Pancreas (tissue), 10 donors: Measurements from ENCODE around the gene RPS3. TPM values are rescaled to one million over a fixed set of nuclear protein-coding genes. Genes with fewer than 3 reads are reported as not detected.

Experiments used
- ATAC-seq, 4 donors: fragments of 200-7000 bp; cut with Tn5 transposase; one replicate each; pipeline versions ENCODE4 v1.8.0 to v1.9.1; 2020; ENCODE audit warnings: mild to moderate bottlenecking in 4 of 4, moderate library complexity in 4 of 4
- DNase-seq, 6 donors: peaks; one replicate each; pipeline ENCODE4 v3.0.0-alpha.2; 2020
- FAIRE-seq: peaks from 2 replicates; lab custom pipeline; 2012; peaks lifted over from hg19 to GRCh38; lab: Jason Lieb, UNC
- H3K27ac ChIP-seq, 4 donors: fragments of 200-600 bp; sonication (generic); 1 replicate in 3 of 4; 2 replicates in 1 of 4; pipeline versions ENCODE4 v1.5.0 to v1.8.0; 2020
- H3K27me3 ChIP-seq, 4 donors: fragments of 200-600 bp; one replicate each; pipeline ENCODE4 v1.8.0; 2021
- H3K36me3 ChIP-seq, 3 donors: fragments of 200-600 bp; sonication (generic) in 1 of 3; one replicate each; pipeline versions ENCODE4 v1.5.0 to v1.8.0; 2020 to 2021
- H3K4me1 ChIP-seq, 3 donors: fragments of 200-600 bp; one replicate each; pipeline ENCODE4 v1.8.0; 2021
- H3K4me3 ChIP-seq, 4 donors: fragments of 200-600 bp; sonication (generic) in 2 of 4; one replicate each; pipeline versions ENCODE4 v1.5.0 to v1.8.0; 2020 to 2021
- H3K9me3 ChIP-seq, 4 donors: fragments of 200-600 bp; one replicate each; pipeline ENCODE4 v1.8.0; 2021
- CTCF ChIP-seq, 4 donors: fragments of 200-600 bp; sonication (generic) in 3 of 4; IDR thresholded peaks; one replicate each; pipeline versions ENCODE4 v1.5.0 to v1.8.0; 2021; ENCODE audit warnings: antibody characterized with exemption in 4 of 4
- WGBS, 2 donors: extraction: QIAGEN DNeasy Blood & Tissue Kit; methylation state at CpG; one replicate each; pipeline ENCODE4 v1.1.7; 2013; 5-methylcytosine and 5-hydroxymethylcytosine counted together
- intact Hi-C, 3 donors: fragments of 100-400 bp; cut with DNase I; formaldehyde crosslinking; loops; one replicate each; pipeline versions ENCODE4 v1.11.1 to v1.14.2; 2022
- polyA plus RNA-seq, 2 donors: library from polyadenylated mRNA; stranded (reverse); fragments of 200-250 nt; gene quantifications; one replicate each; pipeline ENCODE4 v1.2.3, GENCODE V29; 2013
- total RNA-seq, 6 donors: library from RNA; stranded (reverse); fragmentation: NEBNext Ultra II Directional in 4 of 6; extraction: Animal tissue kit (Norgen Biotek cat#: 25700) in 4 of 6; gene quantifications; one replicate each; pipeline versions ENCODE4 v1.2.1 to v1.2.4, GENCODE V29; 2021 to 2023
- donor health status: healthy with polysubstance abuse.
- donor health status: DM: no; HTN: no; CAD: no; lungs with moderate emphysema.
- donor health status: DM: no; HTN: no; CAD: no.
- donor health status: control.
- donor health status: control.
- donor health status: Bipolar disorder and iron deficiency.
- donor health status: DM: yes; HTN: yes; CAD: no.
- donor health status: DM: no; HTN: no; CAD: no.
- donor health status: DM: no; HTN: no; CAD: no.
- donor health status: DM: yes; HTN: yes; CAD: no.

Gene RPS3
- total and polyA plus RNA-seq, 8 donors, result 824 to 1,938 (median 1,393) TPM

GRCh38 chr11:75431533-75432525, 32.5 kb downstream of the RPS3 start:
- DNase-seq (peak in 2 of 6 donors; percentile 39 to 40), ATAC-seq (no peak), FAIRE-seq (no peak)
- TF ChIP-seq CTCF (IDR thresholded peaks at IDR 0.05), result no peak
- Histone ChIP-seq H3K4me3 (no peak overlapping the region), H3K36me3 (no peaks in the 10 kb centered on the region), H3K27me3 (no peaks in the 10 kb centered on the region), H3K27ac (no peak overlapping the region), H3K9me3 (no peaks in the 10 kb centered on the region), H3K4me1 (peaks cover 3 to 7% (median 4%) of the 10 kb centered on the region in 3 donors)
- 51 to 60% methylated on average over 16 of the region's 16 CpGs for WGBS, 2 donors
- intact Hi-C loops, result no loop called here

GRCh38 chr11:75432911-75433321, 33.6 kb downstream of the RPS3 start, which contains the start of gene KLHL35:
Gene KLHL35, minus strand, starts transcription at chr11:75433203. Its CDS starts 2,574 bp downstream, at chr11:75430629.
- FAIRE-seq (no peak), DNase-seq (peak in 2 of 6 donors; percentile 42 to 52), ATAC-seq (no peak)
- no peaks in the 10 kb centered on the region for H3K9me3 ChIP-seq
- no peak for TF ChIP-seq CTCF (IDR thresholded peaks at IDR 0.05)
- intact Hi-C loops, result no loop called here
- no peaks in the 10 kb centered on the region for H3K36me3 ChIP-seq
- no peak within 1 kb of the TSS for H3K4me3 ChIP-seq
- 18 to 19% methylated on average over 14 of the region's 14 CpGs for WGBS, 2 donors
- H3K27ac ChIP-seq, result no peak within 1 kb of the TSS
- no peaks in the 10 kb centered on the region for H3K27me3 ChIP-seq
- H3K4me1 ChIP-seq, result peaks cover 3 to 4% (median 3%) of the 10 kb centered on the region in 3 donors

- WGBS, 2 donors, result 78 to 82% methylated on average over 6 of the region's 6 CpGs
- no peak for TF ChIP-seq CTCF (IDR thresholded peaks at IDR 0.05)
- no peaks in the 10 kb centered on the region for H3K36me3 ChIP-seq
- no peaks in the 10 kb centered on the region for H3K9me3 ChIP-seq
- peaks cover 3 to 4% (median 3%) of the 10 kb centered on the region in 3 donors for H3K4me1 ChIP-seq
- FAIRE-seq, result no peak
- H3K27me3 ChIP-seq, result no peaks in the 10 kb centered on the region
- DNase-seq, result peak in 2 of 6 donors; percentile 26 to 46
- intact Hi-C loops, result no loop called here
- H3K27ac ChIP-seq, result no peak overlapping the region
- H3K4me3 ChIP-seq, result no peak overlapping the region
- ATAC-seq, result no peak
Observed at GRCh38 chr11:75433443-75433842, 34.1 kb downstream of the RPS3 start.

GRCh38 chr11:75434051-75434450, 34.7 kb downstream of the RPS3 start:
- WGBS, 2 donors, result 88 to 89% methylated on average over 4 of the region's 4 CpGs
- H3K36me3 ChIP-seq, result no peaks in the 10 kb centered on the region
- TF ChIP-seq CTCF (IDR thresholded peaks at IDR 0.05), result no peak
- H3K4me3 ChIP-seq, result no peak overlapping the region
- H3K4me1 ChIP-seq, result peaks cover 3 to 4% (median 3%) of the 10 kb centered on the region in 3 donors
- intact Hi-C loops, result no loop called here
- DNase-seq (peak in 2 of 6 donors; percentile 14 to 34), ATAC-seq (no peak), FAIRE-seq (no peak)
- no peaks in the 10 kb centered on the region for H3K27me3 ChIP-seq
- no peak overlapping the region for H3K27ac ChIP-seq
- H3K9me3 ChIP-seq, result no peaks in the 10 kb centered on the region
